Mesenchymal stem cell (in vitro differentiated cells and primary cell): Measurements from ENCODE around the gene KDSR.

Experiments
- DNase-seq: peaks from one replicate; pipeline ENCODE4 v3.0.0-alpha.2; 2013
- H2AFZ ChIP-seq: one replicate; pipeline ENCODE4 v1.6.1; 2013; ENCODE audit warnings: low read depth, mild to moderate bottlenecking, control low read depth, inconsistent platforms, low read length, moderate library complexity
- H2AK5ac ChIP-seq: 2 replicates; pipeline ENCODE4 v1.6.1; 2013; ENCODE audit warnings: low read length, moderate library complexity, mild to moderate bottlenecking, inconsistent platforms; ENCODE audit not compliant: severe bottlenecking
- H2BK120ac ChIP-seq: one replicate; pipeline ENCODE4 v1.6.1; 2013; ENCODE audit warnings: low read depth, mild to moderate bottlenecking, inconsistent platforms, low read length, moderate library complexity
- H2BK12ac ChIP-seq, 2 experiments: one replicate each; pipeline ENCODE4 v1.6.1; 2013; ENCODE audit warnings: inconsistent platforms in 2 of 2, low read length in 2 of 2, mild to moderate bottlenecking in 2 of 2, moderate library complexity in 2 of 2, control low read depth in 1 of 2
- H2BK15ac ChIP-seq: one replicate; pipeline ENCODE4 v1.6.1; 2013; ENCODE audit warnings: mild to moderate bottlenecking, low read depth, inconsistent platforms; ENCODE audit not compliant: poor library complexity, severe bottlenecking
- H2BK5ac ChIP-seq: 2 replicates; pipeline ENCODE4 v1.6.1; 2013; ENCODE audit warnings: low read depth, mild to moderate bottlenecking, low read length, control low read depth, inconsistent platforms; ENCODE audit not compliant: poor library complexity, severe bottlenecking
- H3K14ac ChIP-seq, 2 experiments: one replicate each; pipeline ENCODE4 v1.6.1; 2013; ENCODE audit warnings: inconsistent platforms in 2 of 2, low read length in 2 of 2, control low read depth in 1 of 2, mild to moderate bottlenecking in 1 of 2, moderate library complexity in 1 of 2
- H3K18ac ChIP-seq, 2 experiments: one replicate each; pipeline ENCODE4 v1.6.1; 2013; ENCODE audit warnings: inconsistent platforms in 2 of 2, low read length in 2 of 2, control low read depth in 1 of 2, low read depth in 1 of 2, mild to moderate bottlenecking in 1 of 2
- H3K23ac ChIP-seq, 2 experiments: one replicate each; pipeline ENCODE4 v1.6.1; 2013; ENCODE audit warnings: inconsistent platforms in 2 of 2, low read length in 2 of 2, mild to moderate bottlenecking in 2 of 2, moderate library complexity in 2 of 2, control low read depth in 1 of 2
- H3K27ac ChIP-seq: 2 replicates; pipeline ENCODE4 v1.5.1; 2013; ENCODE audit warnings: mild to moderate bottlenecking, moderate library complexity, low read length, control low read depth, inconsistent platforms; ENCODE audit not compliant: poor library complexity, severe bottlenecking
- H3K27me3 ChIP-seq, 2 experiments: 2 replicates each; pipeline versions ENCODE4 v1.6.1 to v1.7.0; 2013; ENCODE audit warnings: low read length in 2 of 2, mild to moderate bottlenecking in 2 of 2, moderate library complexity in 2 of 2, control low read depth in 1 of 2, inconsistent platforms in 1 of 2; ENCODE audit not compliant: control insufficient read depth in 1 of 2, insufficient read depth in 1 of 2
- H3K36me3 ChIP-seq, 2 experiments: 2 replicates each; pipeline versions ENCODE4 v1.6.1 to v1.7.0; 2013; ENCODE audit warnings: low read length in 2 of 2, control low read depth in 1 of 2, inconsistent platforms in 1 of 2, low read depth in 1 of 2, mild to moderate bottlenecking in 1 of 2; ENCODE audit not compliant: insufficient read depth in 2 of 2, control insufficient read depth in 1 of 2
- H3K4ac ChIP-seq, 2 experiments: one replicate each; pipeline ENCODE4 v1.6.1; 2013; ENCODE audit warnings: inconsistent platforms in 2 of 2, low read length in 2 of 2, mild to moderate bottlenecking in 2 of 2, moderate library complexity in 2 of 2, control low read depth in 1 of 2, low read depth in 1 of 2
- H3K4me1 ChIP-seq: 2 replicates; pipeline ENCODE4 v1.6.1; 2013; ENCODE audit warnings: low read depth, low read length, control low read depth; ENCODE audit not compliant: control insufficient read depth, insufficient read depth
- H3K4me2 ChIP-seq: 2 replicates; pipeline ENCODE4 v1.6.1; 2013; ENCODE audit warnings: low read length, mild to moderate bottlenecking, inconsistent platforms; ENCODE audit not compliant: poor library complexity, severe bottlenecking
- H3K4me3 ChIP-seq, 2 experiments: 2 replicates each; pipeline versions ENCODE4 v1.5.1 to v1.7.0; 2013; ENCODE audit warnings: low read length in 2 of 2, mild to moderate bottlenecking in 2 of 2, control low read depth in 1 of 2, low read depth in 1 of 2; ENCODE audit not compliant: insufficient read depth in 1 of 2
- H3K79me1 ChIP-seq: replicated peaks from 2 replicates; pipeline ENCODE4 v1.6.1; 2013; ENCODE audit warnings: mild to moderate bottlenecking, control low read depth, low read length, inconsistent platforms; ENCODE audit not compliant: poor library complexity, severe bottlenecking
- H3K9ac ChIP-seq: 2 replicates; pipeline ENCODE4 v1.7.0; 2013; ENCODE audit warnings: mild to moderate bottlenecking, low read length, moderate library complexity
- H3K9me3 ChIP-seq: 2 replicates; pipeline ENCODE4 v1.7.0; 2013; ENCODE audit warnings: mild to moderate bottlenecking, low read length; ENCODE audit not compliant: control insufficient read depth
- H4K8ac ChIP-seq: one replicate; pipeline ENCODE4 v1.6.1; 2013; ENCODE audit warnings: inconsistent platforms, mild to moderate bottlenecking, low read length, moderate library complexity
- H4K91ac ChIP-seq: one replicate; pipeline ENCODE4 v1.6.1; 2013; ENCODE audit warnings: mild to moderate bottlenecking, low read length, inconsistent platforms
- WGBS: methylation state at CpG from one replicate; pipeline ENCODE4 v1.1.7; 2013; ENCODE audit warnings: mixed read lengths; 5-methylcytosine and 5-hydroxymethylcytosine counted together

The KDSR gene

DNA sequence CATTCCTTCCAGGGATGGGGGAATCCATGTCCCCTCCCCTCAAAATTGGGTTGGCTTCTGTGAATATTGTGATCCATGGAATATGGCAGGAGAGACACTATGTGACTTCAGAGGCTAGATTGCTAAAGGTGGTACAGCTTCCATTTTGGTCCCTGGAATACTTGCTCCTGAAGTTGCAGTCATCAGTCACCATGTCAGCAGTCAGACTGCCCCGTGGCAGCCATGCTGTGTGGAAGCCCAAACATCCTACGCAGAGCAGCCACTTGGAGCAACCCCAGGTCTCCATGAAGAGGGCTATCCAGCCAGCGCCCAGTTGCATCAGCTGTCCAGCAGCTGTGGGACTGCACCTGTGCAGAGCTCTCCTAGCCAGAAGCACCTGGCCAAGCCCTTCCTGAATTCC lies 15.8 kb upstream of the KDSR start:
- no peak overlapping the region for H2BK15ac ChIP-seq
- H2BK120ac ChIP-seq, result no peak overlapping the region
- H3K4me1 ChIP-seq, result no peaks in the 10 kb centered on the region
- H3K36me3 ChIP-seq, result peaks cover 8 to 36% of the 10 kb centered on the region in 2 experiments
- H4K8ac ChIP-seq, result no peak overlapping the region
- H3K79me1 ChIP-seq, result no peaks in the 10 kb centered on the region
- no peak for DNase-seq
- no peaks in the 10 kb centered on the region for H3K9me3 ChIP-seq
- H3K4me2 ChIP-seq, result no peak overlapping the region
- no peak overlapping the region for H3K23ac ChIP-seq
- no peak overlapping the region for H2BK5ac ChIP-seq
- no peak overlapping the region for H4K91ac ChIP-seq
- no peak overlapping the region for H3K4ac ChIP-seq
- WGBS, result 100% methylated on average over 3 of the region's 3 CpGs
- no peaks in the 10 kb centered on the region for H3K27me3 ChIP-seq
- no peak overlapping the region for H3K9ac ChIP-seq
- H2AFZ ChIP-seq, result no peak overlapping the region
- no peak overlapping the region for H3K27ac ChIP-seq
- no peak overlapping the region for H3K4me3 ChIP-seq
- no peak overlapping the region for H2AK5ac ChIP-seq
- H3K18ac ChIP-seq, result no peak overlapping the region
- no peak overlapping the region for H2BK12ac ChIP-seq
- H3K14ac ChIP-seq, result no peak overlapping the region

DNA sequence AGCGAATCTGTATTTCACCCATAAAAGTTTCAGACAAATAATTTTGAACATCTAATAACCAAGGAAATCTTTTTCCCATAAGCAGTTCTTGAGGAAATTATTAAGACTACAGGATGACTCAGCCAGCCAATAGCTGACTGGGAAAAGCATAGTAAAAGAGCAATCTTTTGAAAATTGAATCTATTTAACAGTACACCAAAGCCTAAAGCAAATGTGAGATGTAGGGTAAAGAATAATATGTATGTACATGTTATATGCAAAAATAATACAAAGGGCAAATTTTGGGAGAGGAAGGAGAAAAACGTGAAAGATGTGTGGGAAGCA lies 12.6 kb upstream of the KDSR start:
- Histone ChIP-seq H3K27me3 (no peaks in the 10 kb centered on the region), H3K27ac (no peak overlapping the region), H3K4me2 (no peak overlapping the region), H2BK15ac (no peak overlapping the region), H3K14ac (no peak overlapping the region), H2BK12ac (no peak overlapping the region), H4K8ac (no peak overlapping the region), H2BK120ac (no peak overlapping the region), H3K36me3 (peaks cover 8 to 19% of the 10 kb centered on the region in 2 experiments), H3K18ac (no peak overlapping the region), H2AFZ (no peak overlapping the region), H3K9me3 (peaks cover 7% of the 10 kb centered on the region), H3K4me1 (no peaks in the 10 kb centered on the region), H3K4ac (no peak overlapping the region), H2BK5ac (no peak overlapping the region), H3K4me3 (peak overlapping the region in 1 of 2 experiments; percentile 30), H3K79me1 (no peaks in the 10 kb centered on the region), H3K9ac (peak overlapping the region; percentile 59), H4K91ac (no peak overlapping the region), H3K23ac (no peak overlapping the region), H2AK5ac (no peak overlapping the region)
- 89% methylated on average over 2 of the region's 2 CpGs for WGBS
- no peak for DNase-seq

- Histone ChIP-seq H2AK5ac (no peak overlapping the region), H3K9ac (peak overlapping the region; percentile 59), H3K27ac (no peak overlapping the region), H3K18ac (no peak overlapping the region), H3K27me3 (no peaks in the 10 kb centered on the region), H3K9me3 (peaks cover 7% of the 10 kb centered on the region), H3K4me3 (peak overlapping the region in 1 of 2 experiments; percentile 30), H2BK120ac (no peak overlapping the region), H2BK15ac (no peak overlapping the region), H4K91ac (no peak overlapping the region), H2BK5ac (no peak overlapping the region), H3K23ac (no peak overlapping the region), H3K36me3 (peaks cover 4 to 16% of the 10 kb centered on the region in 2 experiments), H2AFZ (no peak overlapping the region), H4K8ac (no peak overlapping the region), H3K4me1 (no peaks in the 10 kb centered on the region), H3K4me2 (no peak overlapping the region), H3K14ac (no peak overlapping the region), H2BK12ac (no peak overlapping the region), H3K4ac (no peak overlapping the region), H3K79me1 (no peaks in the 10 kb centered on the region)
- 96% methylated on average over 3 of the region's 4 CpGs for WGBS
- no peak for DNase-seq
Measured at GRCh38 chr18:63378919-63379638, 12.1 kb upstream of the KDSR start.

DNA sequence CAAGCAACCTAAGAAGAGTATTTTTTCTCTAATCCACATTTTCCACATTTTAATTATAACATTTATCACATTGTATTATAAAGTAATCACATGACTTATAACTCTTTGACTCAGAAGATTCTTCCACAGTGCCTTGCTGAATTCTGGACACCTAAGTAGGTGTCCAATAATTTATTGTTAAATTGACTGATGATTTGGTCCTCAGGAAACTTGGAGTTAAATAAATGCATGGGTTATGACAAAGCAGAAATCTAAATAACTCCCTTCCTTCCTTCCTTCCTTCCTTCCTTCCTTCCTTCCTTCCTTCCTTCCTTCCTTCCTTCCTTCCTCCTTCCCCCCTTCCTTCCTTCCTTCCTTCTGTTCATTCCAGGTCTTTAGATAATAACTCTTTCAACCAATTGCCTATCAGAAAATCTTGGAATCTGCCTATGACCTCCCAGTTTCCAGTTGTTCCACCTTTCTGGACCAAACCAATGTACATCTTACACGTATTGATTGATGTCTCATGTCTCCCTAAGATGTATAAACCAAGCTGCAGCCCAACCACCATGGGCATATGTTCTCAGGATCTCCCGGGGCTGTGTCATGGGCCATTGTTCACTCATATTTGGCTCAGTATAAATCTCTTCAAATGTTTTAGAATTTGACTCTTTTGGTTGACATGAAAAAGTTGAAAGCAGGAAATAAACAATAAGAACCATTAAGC lies 10.4 kb upstream of the KDSR start:
- H4K8ac ChIP-seq, result no peak overlapping the region
- 83% methylated on average over 2 of the region's 2 CpGs for WGBS
- H3K18ac ChIP-seq, result no peak overlapping the region
- H3K9me3 ChIP-seq, result peaks cover 7% of the 10 kb centered on the region
- no peaks in the 10 kb centered on the region for H3K4me1 ChIP-seq
- H3K14ac ChIP-seq, result no peak overlapping the region
- H3K79me1 ChIP-seq, result no peaks in the 10 kb centered on the region
- H3K36me3 ChIP-seq, result no peaks in the 10 kb centered on the region
- H2BK12ac ChIP-seq, result no peak overlapping the region
- no peaks in the 10 kb centered on the region for H3K27me3 ChIP-seq
- H3K27ac ChIP-seq, result no peak overlapping the region
- no peak overlapping the region for H2BK15ac ChIP-seq
- H3K4me2 ChIP-seq, result no peak overlapping the region
- no peak for DNase-seq
- H2AFZ ChIP-seq, result no peak overlapping the region
- no peak overlapping the region for H2BK120ac ChIP-seq
- H4K91ac ChIP-seq, result no peak overlapping the region
- H3K9ac ChIP-seq, result no peak overlapping the region
- no peak overlapping the region for H3K4ac ChIP-seq
- no peak overlapping the region for H2BK5ac ChIP-seq
- no peak overlapping the region for H2AK5ac ChIP-seq
- no peak overlapping the region for H3K23ac ChIP-seq
- H3K4me3 ChIP-seq, result no peak overlapping the region
